Neural cell (in vitro differentiated cells): Measurements from ENCODE around the gene HS3ST3A1. TPM values are rescaled to one million over a fixed set of nuclear protein-coding genes. Genes with fewer than 3 reads are reported as not detected.

Experiments
- H2AFZ ChIP-seq: fragments of 200-600, 300-800 bp; sonication (generic), shearing (Covaris generic); 2 replicates; pipeline ENCODE4 v1.6.0; 2014; ENCODE audit warnings: low read depth, mild to moderate bottlenecking, antibody characterized with exemption, low read length, moderate library complexity
- H3F3A ChIP-seq: fragments of 200-600 bp; shearing (Covaris generic); 2 replicates; pipeline ENCODE4 v1.6.1; 2016; ENCODE audit warnings: mild to moderate bottlenecking, moderate library complexity, mixed read lengths, antibody characterized with exemption, low read length; ENCODE audit not compliant: insufficient read depth, poor library complexity, severe bottlenecking
- H3K27ac ChIP-seq: fragments of 200-600, 300-800 bp; sonication (generic), shearing (Covaris generic); 2 replicates; pipeline ENCODE4 v1.5.1; 2014; ENCODE audit warnings: mild to moderate bottlenecking, low read length, moderate library complexity
- H3K27me3 ChIP-seq: fragments of 300-800, 200-600 bp; sonication (generic), shearing (Covaris generic); 2 replicates; pipeline ENCODE4 v1.6.0; 2014; ENCODE audit warnings: mild to moderate bottlenecking, low read depth, low read length, moderate library complexity; ENCODE audit not compliant: insufficient read depth
- H3K36me3 ChIP-seq: fragments of 300-800, 200-600 bp; sonication (generic), shearing (Covaris generic); 2 replicates; pipeline ENCODE4 v1.5.1; 2014; ENCODE audit warnings: mild to moderate bottlenecking, antibody characterized with exemption, low read length, moderate library complexity; ENCODE audit not compliant: insufficient read depth
- H3K4me2 ChIP-seq: fragments of 300-800, 200-600 bp; sonication (generic), shearing (Covaris generic); 2 replicates; pipeline ENCODE4 v1.6.0; 2014; ENCODE audit warnings: mild to moderate bottlenecking, low read length
- H3K4me3 ChIP-seq: fragments of 300-800, 200-600 bp; sonication (generic), shearing (Covaris generic); 2 replicates; pipeline ENCODE4 v1.5.1; 2014; ENCODE audit warnings: mild to moderate bottlenecking, low read length, moderate library complexity
- H3K79me2 ChIP-seq: fragments of 200-600 bp; shearing (Covaris generic); replicated peaks from 2 replicates; pipeline ENCODE4 v1.6.0; 2014; ENCODE audit warnings: mild to moderate bottlenecking, low read length, moderate library complexity; ENCODE audit not compliant: insufficient read depth
- H3K9ac ChIP-seq: fragments of 300-800, 200-600 bp; sonication (generic), shearing (Covaris generic); 2 replicates; pipeline ENCODE4 v1.6.1; 2016; ENCODE audit warnings: mild to moderate bottlenecking, low read length, mixed read lengths
- H3K9me2 ChIP-seq: fragments of 200-600 bp; shearing (Covaris generic); 2 replicates; pipeline ENCODE4 v1.6.1; 2016; ENCODE audit warnings: mild to moderate bottlenecking, low read length, mixed read lengths; ENCODE audit not compliant: insufficient read depth
- H3K9me3 ChIP-seq: fragments of 200-600, 300-800 bp; sonication (generic), shearing (Covaris generic); 2 replicates; pipeline ENCODE4 v1.6.1; 2016; ENCODE audit warnings: mild to moderate bottlenecking, mixed run types, low read length, moderate library complexity, mixed read lengths
- H4K20me1 ChIP-seq: fragments of 200-600 bp; shearing (Covaris generic); 2 replicates; pipeline ENCODE4 v1.6.1; 2016; ENCODE audit warnings: mild to moderate bottlenecking, mixed run types; ENCODE audit not compliant: insufficient read depth
- CTCF ChIP-seq: fragments of 450-650 bp; IDR thresholded peaks from 2 replicates; pipeline ENCODE4 v1.5.1; 2014; ENCODE audit warnings: antibody characterized with exemption, mild to moderate bottlenecking, moderate library complexity; ENCODE audit not compliant: poor library complexity, severe bottlenecking
- EP300 ChIP-seq: fragments of 450-650 bp; conservative IDR thresholded peaks from 2 replicates; pipeline ENCODE4 v1.6.1; 2014; ENCODE audit warnings: antibody characterized with exemption, mild to moderate bottlenecking, moderate library complexity; ENCODE audit not compliant: poor library complexity, severe bottlenecking
- EZH2 ChIP-seq: fragments of 200-600, 300-800 bp; shearing (Covaris generic), sonication (generic); IDR thresholded peaks from 2 replicates; pipeline ENCODE4 v1.6.1; 2014; ENCODE audit warnings: antibody characterized with exemption, low read length, borderline replicate concordance, mild to moderate bottlenecking; ENCODE audit not compliant: insufficient read depth, poor library complexity, severe bottlenecking
- MXI1 ChIP-seq: fragments of 450-650 bp; conservative IDR thresholded peaks from 2 replicates; pipeline ENCODE4 v1.6.1; 2014; ENCODE audit warnings: antibody characterized with exemption, mild to moderate bottlenecking; ENCODE audit not compliant: poor library complexity, severe bottlenecking
- POLR2AphosphoS5 ChIP-seq: IDR thresholded peaks from 2 replicates; pipeline ENCODE4 v1.6.1; 2012
- RAD21 ChIP-seq: fragments of 450-650 bp; conservative IDR thresholded peaks from 2 replicates; pipeline ENCODE4 v1.6.1; 2014; ENCODE audit warnings: antibody characterized with exemption, mild to moderate bottlenecking, moderate library complexity
- REST ChIP-seq: IDR thresholded peaks from 2 replicates; pipeline ENCODE4 v1.6.1; 2012; ENCODE audit warnings: borderline replicate concordance
- SMC3 ChIP-seq: fragments of 450-650 bp; conservative IDR thresholded peaks from 2 replicates; pipeline ENCODE4 v1.6.1; 2014; ENCODE audit warnings: antibody characterized with exemption, mild to moderate bottlenecking, moderate library complexity; ENCODE audit not compliant: poor library complexity
- TAF1 ChIP-seq: IDR thresholded peaks from 2 replicates; pipeline ENCODE4 v1.6.1; 2012; ENCODE audit warnings: low read depth
- polyA plus RNA-seq: library from polyadenylated mRNA; depleted of rRNA; stranded (reverse); fragments of >200 nt; gene quantifications from 2 replicates; pipeline ENCODE4 v1.2.3, GENCODE V29; 2014

Gene HS3ST3A1
- polyA plus RNA-seq, 1 donor from 2014 or later = 0.56 TPM

GRCh38 chr17:13640551-13640950, 38.8 kb upstream of the HS3ST3A1 start:
- Histone ChIP-seq H2AFZ (no peak overlapping the region), H3K27me3 (no peaks in the 10 kb centered on the region), H3F3A (no peaks in the 10 kb centered on the region), H3K9me3 (no peaks in the 10 kb centered on the region), H3K4me3 (no peak overlapping the region), H3K4me2 (no peak overlapping the region), H3K27ac (no peak overlapping the region), H3K36me3 (no peaks in the 10 kb centered on the region), H3K9ac (no peak overlapping the region), H3K79me2 (no peaks in the 10 kb centered on the region), H3K9me2 (no peaks in the 10 kb centered on the region), H4K20me1 (no peaks in the 10 kb centered on the region)
- no peak for TF ChIP-seq REST

- Histone ChIP-seq H4K20me1 (no peaks in the 10 kb centered on the region), H3K4me3 (no peak overlapping the region), H2AFZ (no peak overlapping the region), H3K36me3 (no peaks in the 10 kb centered on the region), H3K4me2 (no peak overlapping the region), H3K9ac (no peak overlapping the region), H3K79me2 (no peaks in the 10 kb centered on the region), H3K9me3 (no peaks in the 10 kb centered on the region), H3K27ac (no peak overlapping the region), H3K27me3 (no peaks in the 10 kb centered on the region), H3F3A (no peaks in the 10 kb centered on the region), H3K9me2 (no peaks in the 10 kb centered on the region)
- TF ChIP-seq SMC3 = no peak
- no peak for TF ChIP-seq RAD21
- TF ChIP-seq REST = no peak
- TF ChIP-seq TAF1 = no peak
- no peak for TF ChIP-seq POLR2AphosphoS5
- no peak for TF ChIP-seq CTCF
- TF ChIP-seq EZH2 = no peak
- no peak for TF ChIP-seq EP300
- TF ChIP-seq MXI1 = no peak
These were observed 37.2 kb upstream of the HS3ST3A1 start for GRCh38 chr17:13638855-13639458.
